Motor neuron (in vitro differentiated cells): ENCODE results near the gene ZNF264. TPM values are rescaled to one million over a fixed set of nuclear protein-coding genes. Genes with fewer than 3 reads are reported as not detected.

Experiments used
- ATAC-seq, 8 experiments: fragments of 200-7000 bp; cut with Tn5 transposase; replicated peaks in 6 of 8; 2 replicates each; pipeline ENCODE4 v1.8.0; 2021; ENCODE audit warnings: mild to moderate bottlenecking in 8 of 8, moderate library complexity in 8 of 8
- H3K27ac ChIP-seq, 2 donors: fragments of 250-450 bp; sonication (Bioruptor Pico); 2 replicates each; pipeline ENCODE4 v1.9.0; 2021; ENCODE audit warnings: antibody characterized with exemption in 2 of 2, mild to moderate bottlenecking in 2 of 2, moderate library complexity in 1 of 2
- H3K4me1 ChIP-seq, 2 donors: fragments of 250-450 bp; sonication (Bioruptor Pico); replicated peaks in 1 of 2; 2 replicates each; pipeline ENCODE4 v1.6.1; 2021; ENCODE audit warnings: antibody characterized with exemption in 2 of 2, mild to moderate bottlenecking in 2 of 2, moderate library complexity in 1 of 2
- H3K4me3 ChIP-seq, 5 donors: fragments of 250-450 bp; sonication (Bioruptor Pico); 2 replicates each; pipeline ENCODE4 v1.9.0; 2021; ENCODE audit warnings: antibody characterized with exemption in 5 of 5, mild to moderate bottlenecking in 5 of 5, moderate library complexity in 4 of 5
- WGBS, 10 experiments: fragments of 450-650 bp; shearing (Covaris generic); methylation state at CpG; one replicate each; pipeline ENCODE4 v1.0.0; 2022; 5-methylcytosine and 5-hydroxymethylcytosine counted together
- in situ Hi-C, 9 experiments: fragments of 400-800 bp; cut with MboI; loops; one replicate each; pipeline ENCODE4 v1.15.0; 2021; ENCODE audit warnings: low sequenced_read_pairs in 9 of 9, low pct_unique_long_range_greater_than_20kb in 2 of 9; ENCODE audit not compliant: unreplicated experiment in 9 of 9
- total RNA-seq, 8 experiments: library from RNA; unstranded; fragments of 300-600 nt; gene quantifications; 2 replicates each; pipeline versions ENCODE4 v1.2.3 to v1.2.4, GENCODE V29; 2022

The ZNF264 gene
- total RNA-seq, 8 experiments from 2014 or later: 9.7 to 30.4 (median 16.5) TPM

GRCh38 chr19:57212109-57212508 is 20.8 kb downstream of the ZNF264 start:
- no peak for ATAC-seq

GRCh38 chr19:57227502-57227901 is 36.2 kb downstream of the ZNF264 start:
- H3K4me1 ChIP-seq: no peaks in the 10 kb centered on the region
- peak in 2 of 8 experiments; percentile 63 to 92 for ATAC-seq
- no peak overlapping the region for H3K27ac ChIP-seq
- H3K4me3 ChIP-seq: no peak overlapping the region
- in situ Hi-C loops: no loop called here
- 40 to 80% (median 55%) methylated on average over 1 to 4 of the region's 5 CpGs; no CpG with 5 or more reads in 3 of the 10 experiments for WGBS, 10 experiments

More at GRCh38 chr19:57212109-57212508, 20.8 kb downstream of the ZNF264 start:
- in situ Hi-C loops: no loop called here
- Histone ChIP-seq H3K4me3 (no peak overlapping the region), H3K4me1 (no peaks in the 10 kb centered on the region), H3K27ac (no peak overlapping the region)
- 94 to 100% (median 100%) methylated on average over 1 to 3 of the region's 7 CpGs; no CpG with 5 or more reads in 5 of the 10 experiments for WGBS, 10 experiments

GRCh38 chr19:57231686-57232085 is 40.4 kb downstream of the ZNF264 start:
- in situ Hi-C loops: no loop called here
- H3K4me1 ChIP-seq: no peaks in the 10 kb centered on the region
- no peak overlapping the region for H3K4me3 ChIP-seq
- ATAC-seq: no peak
- no peak overlapping the region for H3K27ac ChIP-seq
- 28 to 80% (median 37%) methylated on average over 1 to 8 of the region's 9 CpGs; no CpG with 5 or more reads in 5 of the 10 experiments for WGBS, 10 experiments

GRCh38 chr19:57233207-57233606 is 41.9 kb downstream of the ZNF264 start:
- 60 to 100% (median 72%) methylated on average over 1 of the region's 1 CpG; no CpG with 5 or more reads in 4 of the 10 experiments for WGBS, 10 experiments

GRCh38 chr19:57239982-57240310 is 48.6 kb downstream of the ZNF264 start:
- H3K4me3 ChIP-seq: peak overlapping the region; percentile 56 to 78 (median 61)
- in situ Hi-C loops: no loop called here
- WGBS, 10 experiments: 50 to 100% (median 57%) methylated on average over 1 to 12 of the region's 12 CpGs; no CpG with 5 or more reads in 6 of the 10 experiments
- H3K4me1 ChIP-seq: peaks cover 6 to 17% of the 10 kb centered on the region in 2 donors
- ATAC-seq: no peak
- peak overlapping the region; percentile 89 to 91 for H3K27ac ChIP-seq

More at GRCh38 chr19:57233207-57233606, 41.9 kb downstream of the ZNF264 start:
- no peak for ATAC-seq
- H3K4me1 ChIP-seq: no peaks in the 10 kb centered on the region
- H3K27ac ChIP-seq: no peak overlapping the region
- in situ Hi-C loops: no loop called here
- no peak overlapping the region for H3K4me3 ChIP-seq

- Histone ChIP-seq H3K4me1 (peaks cover 6 to 17% of the 10 kb centered on the region in 2 donors), H3K4me3 (peak within 1 kb of the TSS; percentile 56 to 78 (median 61)), H3K27ac (peak within 1 kb of the TSS; percentile 89 to 91)
- in situ Hi-C loops: no loop called here
- peak; percentile 93 to 98 (median 94) for ATAC-seq
- 0 to 4% (median 0%) methylated on average over 1 to 15 of the region's 61 CpGs; no CpG with 5 or more reads in 1 of the 10 experiments for WGBS, 10 experiments
These were observed 49.2 kb downstream of the ZNF264 start, which contains the start of gene ZNF805 for GRCh38 chr19:57240311-57241090. ZNF805 (plus strand) TSS chr19:57240632; CDS start chr19:57240892, 260 bp downstream.

- Histone ChIP-seq H3K27ac (peak overlapping the region; percentile 89 to 91), H3K4me3 (peak overlapping the region; percentile 56 to 78 (median 61)), H3K4me1 (peaks cover 6 to 17% of the 10 kb centered on the region in 2 donors)
- 0 to 27% (median 22%) methylated on average over 2 to 6 of the region's 7 CpGs; no CpG with 5 or more reads in 4 of the 10 experiments for WGBS, 10 experiments
- in situ Hi-C loops: no loop called here
- ATAC-seq: peak in 2 of 8 experiments; percentile 8 to 9
These were observed 49.9 kb downstream of the ZNF264 start for GRCh38 chr19:57241176-57241575.

GRCh38 chr19:57242821-57243220 is 51.5 kb downstream of the ZNF264 start:
- 83 to 100% (median 92%) methylated on average over 1 to 5 of the region's 5 CpGs; no CpG with 5 or more reads in 2 of the 10 experiments for WGBS, 10 experiments
- H3K4me1 ChIP-seq: peaks cover 6 to 17% of the 10 kb centered on the region in 2 donors
- no peak overlapping the region for H3K4me3 ChIP-seq
- ATAC-seq: no peak
- no peak overlapping the region for H3K27ac ChIP-seq
- in situ Hi-C loops: no loop called here

GRCh38 chr19:57244513-57244912 is 53.2 kb downstream of the ZNF264 start:
- H3K4me1 ChIP-seq: peaks cover 6 to 17% of the 10 kb centered on the region in 2 donors
- no peak overlapping the region for H3K4me3 ChIP-seq
- 71 to 100% (median 100%) methylated on average over 1 to 3 of the region's 5 CpGs; no CpG with 5 or more reads in 2 of the 10 experiments for WGBS, 10 experiments
- ATAC-seq: no peak
- H3K27ac ChIP-seq: no peak overlapping the region
- in situ Hi-C loops: no loop called here

GRCh38 chr19:57245066-57245465 is 53.8 kb downstream of the ZNF264 start:
- Histone ChIP-seq H3K27ac (no peak overlapping the region), H3K4me3 (no peak overlapping the region), H3K4me1 (peaks cover 3 to 13% of the 10 kb centered on the region in 2 donors)
- no peak for ATAC-seq
- 60 to 100% (median 100%) methylated on average over 1 to 4 of the region's 5 CpGs; no CpG with 5 or more reads in 2 of the 10 experiments for WGBS, 10 experiments
- in situ Hi-C loops: no loop called here

- H3K4me3 ChIP-seq: no peak overlapping the region
- WGBS, 10 experiments: 80 to 100% (median 96%) methylated on average over 1 to 4 of the region's 6 CpGs; no CpG with 5 or more reads in 2 of the 10 experiments
- no peak overlapping the region for H3K27ac ChIP-seq
- in situ Hi-C loops: no loop called here
- H3K4me1 ChIP-seq: peaks cover 3 to 12% of the 10 kb centered on the region in 2 donors
- no peak for ATAC-seq
These were observed 54.7 kb downstream of the ZNF264 start for GRCh38 chr19:57245959-57246358.

- no peaks in the 10 kb centered on the region for H3K4me1 ChIP-seq
- H3K4me3 ChIP-seq: no peak overlapping the region
- ATAC-seq: no peak
- WGBS, 10 experiments: 80 to 100% methylated on average over 1 to 5 of the region's 6 CpGs; no CpG with 5 or more reads in 8 of the 10 experiments
- in situ Hi-C loops: no loop called here
- H3K27ac ChIP-seq: no peak overlapping the region
These were observed 57.3 kb downstream of the ZNF264 start for GRCh38 chr19:57248646-57249045.

GRCh38 chr19:57249329-57249728 is 58.0 kb downstream of the ZNF264 start:
- H3K4me1 ChIP-seq: no peaks in the 10 kb centered on the region
- H3K4me3 ChIP-seq: no peak overlapping the region
- H3K27ac ChIP-seq: no peak overlapping the region
- in situ Hi-C loops: no loop called here
- WGBS, 10 experiments: 80 to 100% methylated on average over 1 of the region's 1 CpG; no CpG with 5 or more reads in 8 of the 10 experiments
- no peak for ATAC-seq
